ENCODE measurements around the gene HOMER1. TPM values are rescaled to one million over a fixed set of nuclear protein-coding genes. Genes with fewer than 3 reads are reported as not detected.

HOMER1 gene
- total and polyA plus RNA-seq, 2 of the 13 experiments (the other 11 are each of a cell fraction or from before 2014, with no cell fraction given) = 5.3 to 24.8 TPM

- TF ChIP-seq HMGXB4 (CRISPR knock-in tag; IDR thresholded peaks at IDR 0.05; ENCODE audit: borderline replicate concordance in 1 of 2, low read depth in 1 of 2) (no peak), SOX13 (IDR thresholded peaks at IDR 0.05) (no peak), SOX13 (CRISPR knock-in tag; conservative IDR thresholded peaks at IDR 0.05 in 1 of 2, IDR thresholded peaks at IDR 0.05 in 1 of 2) (peak in 1 of 2 experiments; percentile 83; a peak in 2 of 4 replicates), SAP130 (CRISPR knock-in tag; IDR thresholded peaks at IDR 0.05; ENCODE audit: low read depth) (no peak; the same call in 1 of the 2 replicates), BHLHE40 (IDR thresholded peaks at IDR 0.05; ENCODE audit: low read length) (no peak), ZNF782 (CRISPR knock-in tag; IDR thresholded peaks at IDR 0.05; ENCODE audit: borderline replicate concordance) (peak; percentile 35; the same call in 1 of the 2 replicates), ZNF562 (CRISPR knock-in tag; IDR thresholded peaks at IDR 0.05; ENCODE audit: borderline replicate concordance) (no peak), FOXM1 (CRISPR knock-in tag; IDR thresholded peaks at IDR 0.05) (no peak), TBX2 (CRISPR knock-in tag; IDR thresholded peaks at IDR 0.05; ENCODE audit: borderline replicate concordance) (no peak), ZNF383 (CRISPR knock-in tag; IDR thresholded peaks at IDR 0.05; ENCODE audit: borderline replicate concordance) (no peak), CCDC6 (CRISPR knock-in tag; IDR thresholded peaks at IDR 0.05) (peak; percentile 51), ZSCAN9 (CRISPR knock-in tag; IDR thresholded peaks at IDR 0.05; ENCODE audit: borderline replicate concordance) (no peak; the same call in 1 of the 2 replicates), IRF2 (CRISPR knock-in tag; IDR thresholded peaks at IDR 0.05) (0 out of 2 replicates have a peak, but pooled peaks have one; percentile 23), SRF (IDR thresholded peaks at IDR 0.05; ENCODE audit: low read depth, low read length) (0 out of 2 replicates have a peak, but pooled peaks have one; percentile 32), ZNF605 (CRISPR knock-in tag; IDR thresholded peaks at IDR 0.05) (no peak), ZSCAN25 (CRISPR knock-in tag; IDR thresholded peaks at IDR 0.05) (0 out of 2 replicates have a peak, but pooled peaks have one; percentile 14), FOSL2 (CRISPR knock-in tag; IDR thresholded peaks at IDR 0.05) (0 out of 2 replicates have a peak, but pooled peaks have one; percentile 27), ZNF331 (CRISPR knock-in tag; IDR thresholded peaks at IDR 0.05) (no peak; the same call in 1 of the 2 replicates), HNF4A (CRISPR knock-in tag; IDR thresholded peaks at IDR 0.05) (peak; percentile 53)
- TF ChIP-seq, protein P1, sequence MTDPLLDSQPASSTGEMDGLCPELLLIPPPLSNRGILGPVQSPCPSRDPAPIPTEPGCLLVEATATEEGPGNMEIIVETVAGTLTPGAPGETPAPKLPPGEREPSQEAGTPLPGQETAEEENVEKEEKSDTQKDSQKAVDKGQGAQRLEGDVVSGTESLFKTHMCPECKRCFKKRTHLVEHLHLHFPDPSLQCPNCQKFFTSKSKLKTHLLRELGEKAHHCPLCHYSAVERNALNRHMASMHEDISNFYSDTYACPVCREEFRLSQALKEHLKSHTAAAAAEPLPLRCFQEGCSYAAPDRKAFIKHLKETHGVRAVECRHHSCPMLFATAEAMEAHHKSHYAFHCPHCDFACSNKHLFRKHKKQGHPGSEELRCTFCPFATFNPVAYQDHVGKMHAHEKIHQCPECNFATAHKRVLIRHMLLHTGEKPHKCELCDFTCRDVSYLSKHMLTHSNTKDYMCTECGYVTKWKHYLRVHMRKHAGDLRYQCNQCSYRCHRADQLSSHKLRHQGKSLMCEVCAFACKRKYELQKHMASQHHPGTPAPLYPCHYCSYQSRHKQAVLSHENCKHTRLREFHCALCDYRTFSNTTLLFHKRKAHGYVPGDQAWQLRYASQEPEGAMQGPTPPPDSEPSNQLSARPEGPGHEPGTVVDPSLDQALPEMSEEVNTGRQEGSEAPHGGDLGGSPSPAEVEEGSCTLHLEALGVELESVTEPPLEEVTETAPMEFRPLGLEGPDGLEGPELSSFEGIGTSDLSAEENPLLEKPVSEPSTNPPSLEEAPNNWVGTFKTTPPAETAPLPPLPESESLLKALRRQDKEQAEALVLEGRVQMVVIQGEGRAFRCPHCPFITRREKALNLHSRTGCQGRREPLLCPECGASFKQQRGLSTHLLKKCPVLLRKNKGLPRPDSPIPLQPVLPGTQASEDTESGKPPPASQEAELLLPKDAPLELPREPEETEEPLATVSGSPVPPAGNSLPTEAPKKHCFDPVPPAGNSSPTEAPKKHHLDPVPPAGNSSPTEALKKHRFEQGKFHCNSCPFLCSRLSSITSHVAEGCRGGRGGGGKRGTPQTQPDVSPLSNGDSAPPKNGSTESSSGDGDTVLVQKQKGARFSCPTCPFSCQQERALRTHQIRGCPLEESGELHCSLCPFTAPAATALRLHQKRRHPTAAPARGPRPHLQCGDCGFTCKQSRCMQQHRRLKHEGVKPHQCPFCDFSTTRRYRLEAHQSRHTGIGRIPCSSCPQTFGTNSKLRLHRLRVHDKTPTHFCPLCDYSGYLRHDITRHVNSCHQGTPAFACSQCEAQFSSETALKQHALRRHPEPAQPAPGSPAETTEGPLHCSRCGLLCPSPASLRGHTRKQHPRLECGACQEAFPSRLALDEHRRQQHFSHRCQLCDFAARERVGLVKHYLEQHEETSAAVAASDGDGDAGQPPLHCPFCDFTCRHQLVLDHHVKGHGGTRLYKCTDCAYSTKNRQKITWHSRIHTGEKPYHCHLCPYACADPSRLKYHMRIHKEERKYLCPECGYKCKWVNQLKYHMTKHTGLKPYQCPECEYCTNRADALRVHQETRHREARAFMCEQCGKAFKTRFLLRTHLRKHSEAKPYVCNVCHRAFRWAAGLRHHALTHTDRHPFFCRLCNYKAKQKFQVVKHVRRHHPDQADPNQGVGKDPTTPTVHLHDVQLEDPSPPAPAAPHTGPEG (CRISPR knock-in tag; IDR thresholded peaks at IDR 0.05) = no peak
- TF ChIP-seq, protein P2, sequence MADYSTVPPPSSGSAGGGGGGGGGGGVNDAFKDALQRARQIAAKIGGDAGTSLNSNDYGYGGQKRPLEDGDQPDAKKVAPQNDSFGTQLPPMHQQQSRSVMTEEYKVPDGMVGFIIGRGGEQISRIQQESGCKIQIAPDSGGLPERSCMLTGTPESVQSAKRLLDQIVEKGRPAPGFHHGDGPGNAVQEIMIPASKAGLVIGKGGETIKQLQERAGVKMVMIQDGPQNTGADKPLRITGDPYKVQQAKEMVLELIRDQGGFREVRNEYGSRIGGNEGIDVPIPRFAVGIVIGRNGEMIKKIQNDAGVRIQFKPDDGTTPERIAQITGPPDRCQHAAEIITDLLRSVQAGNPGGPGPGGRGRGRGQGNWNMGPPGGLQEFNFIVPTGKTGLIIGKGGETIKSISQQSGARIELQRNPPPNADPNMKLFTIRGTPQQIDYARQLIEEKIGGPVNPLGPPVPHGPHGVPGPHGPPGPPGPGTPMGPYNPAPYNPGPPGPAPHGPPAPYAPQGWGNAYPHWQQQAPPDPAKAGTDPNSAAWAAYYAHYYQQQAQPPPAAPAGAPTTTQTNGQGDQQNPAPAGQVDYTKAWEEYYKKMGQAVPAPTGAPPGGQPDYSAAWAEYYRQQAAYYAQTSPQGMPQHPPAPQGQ (CRISPR knock-in tag; IDR thresholded peaks at IDR 0.05; ENCODE audit: borderline replicate concordance) = no peak
These were observed 33.0 kb upstream of the HOMER1 start (continued) for GRCh38 chr5:79546782-79547428.
